NCI-H187 treated with DMSO at 0.1 percent for 48 hours (cell line): ENCODE measurements around the gene GPR26.

Experiments
- DNase-seq: peaks from one replicate; lab custom pipeline; 2025; lab: John Stamatoyannopoulos, UW

Gene GPR26, protein sequence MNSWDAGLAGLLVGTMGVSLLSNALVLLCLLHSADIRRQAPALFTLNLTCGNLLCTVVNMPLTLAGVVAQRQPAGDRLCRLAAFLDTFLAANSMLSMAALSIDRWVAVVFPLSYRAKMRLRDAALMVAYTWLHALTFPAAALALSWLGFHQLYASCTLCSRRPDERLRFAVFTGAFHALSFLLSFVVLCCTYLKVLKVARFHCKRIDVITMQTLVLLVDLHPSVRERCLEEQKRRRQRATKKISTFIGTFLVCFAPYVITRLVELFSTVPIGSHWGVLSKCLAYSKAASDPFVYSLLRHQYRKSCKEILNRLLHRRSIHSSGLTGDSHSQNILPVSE

GRCh38 chr10:123666318-123667236, at the start of gene GPR26:
Gene GPR26, plus strand, starts transcription at chr10:123666355. Its CDS starts 53 bp downstream, at chr10:123666408.
- no peak for DNase-seq

DNA sequence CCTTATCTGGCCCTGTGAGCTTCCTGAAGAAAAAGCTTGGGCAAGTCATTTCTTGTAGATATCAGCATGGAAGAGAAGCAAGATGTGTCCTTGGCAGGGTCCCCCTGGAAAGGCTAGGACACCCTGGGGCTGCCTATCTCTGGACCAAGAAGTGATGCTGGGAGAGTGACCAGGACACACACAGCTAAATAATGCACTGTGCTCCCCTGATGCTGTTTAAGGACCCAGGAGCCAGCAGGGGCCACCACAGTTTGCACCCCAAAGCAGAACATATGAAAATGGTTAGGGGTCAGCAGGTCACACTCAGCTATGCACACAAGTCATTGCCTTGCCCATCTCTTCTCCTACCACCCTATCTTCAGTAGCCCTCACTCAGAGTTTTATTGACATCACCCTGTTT, 47.9 kb upstream of the GPR26 start:
- DNase-seq: no peak

- DNase-seq: no peak
Observed at GRCh38 chr10:123619067-123619855, 46.9 kb upstream of the GPR26 start.

DNA sequence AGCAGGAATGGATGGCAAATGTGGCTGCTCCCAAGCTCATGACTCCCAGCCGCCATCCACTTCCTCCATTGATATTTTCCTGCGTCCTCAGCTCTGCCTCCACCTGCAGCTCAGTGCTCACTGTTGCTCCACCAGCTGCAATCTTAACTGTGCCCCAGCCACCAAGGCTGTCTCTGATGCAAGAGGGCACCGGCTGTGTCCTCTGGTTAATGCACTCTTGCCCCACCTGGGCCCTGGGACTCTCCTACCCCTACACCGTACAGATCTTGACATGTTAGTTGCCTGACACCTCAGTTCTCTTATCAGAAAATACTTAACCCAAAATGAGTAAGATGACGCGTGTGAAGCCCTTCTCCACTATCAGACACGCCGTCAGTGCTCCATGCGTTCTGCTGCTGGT, 45.5 kb upstream of the GPR26 start:
- no peak for DNase-seq

DNA sequence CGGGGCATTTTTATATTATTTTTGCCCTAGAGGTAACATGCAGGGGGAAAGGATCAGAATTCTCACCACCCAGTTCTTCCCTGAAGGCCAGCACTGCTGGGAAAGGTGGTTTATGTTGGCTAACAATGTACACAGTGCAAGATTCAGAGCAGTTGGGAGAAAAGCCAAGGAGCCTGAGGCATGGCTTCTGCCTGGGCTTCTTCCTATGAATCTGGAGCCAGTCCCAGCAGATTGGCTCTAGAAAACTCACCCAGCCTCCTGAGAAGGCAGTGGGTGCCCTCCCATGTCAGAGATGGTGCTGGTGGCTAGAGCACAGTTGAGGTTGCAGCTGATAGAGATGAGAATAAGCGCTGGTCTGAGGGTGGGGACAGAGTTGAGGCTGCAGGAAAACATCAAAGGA, 44.7 kb upstream of the GPR26 start:
- no peak for DNase-seq

- DNase-seq: no peak
Observed at GRCh38 chr10:123621916-123622315, 44.2 kb upstream of the GPR26 start.

- no peak for DNase-seq
Observed at GRCh38 chr10:123622381-123622780, 43.8 kb upstream of the GPR26 start.

GRCh38 chr10:123624086-123624485, 42.1 kb upstream of the GPR26 start:
- no peak for DNase-seq

DNA sequence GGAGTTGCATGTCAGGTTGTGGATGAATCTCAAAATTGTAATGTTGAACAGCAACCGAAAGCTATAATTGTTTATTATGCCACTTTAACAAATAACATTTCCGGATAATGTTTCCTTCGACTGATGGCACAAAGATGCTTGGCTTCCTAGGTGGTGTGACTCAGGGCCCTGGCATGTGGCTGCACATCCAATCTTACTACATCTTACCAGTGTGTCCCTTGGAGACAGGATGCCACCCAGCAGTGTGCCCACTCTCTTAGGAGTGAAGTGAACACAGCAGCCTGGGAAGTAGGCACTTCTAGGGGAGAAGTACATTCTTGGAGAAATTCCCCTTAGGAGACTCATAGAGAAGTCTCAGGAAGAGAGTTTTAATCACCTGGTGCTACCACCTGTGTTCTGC, 33.0 kb upstream of the GPR26 start:
- no peak for DNase-seq

DNA sequence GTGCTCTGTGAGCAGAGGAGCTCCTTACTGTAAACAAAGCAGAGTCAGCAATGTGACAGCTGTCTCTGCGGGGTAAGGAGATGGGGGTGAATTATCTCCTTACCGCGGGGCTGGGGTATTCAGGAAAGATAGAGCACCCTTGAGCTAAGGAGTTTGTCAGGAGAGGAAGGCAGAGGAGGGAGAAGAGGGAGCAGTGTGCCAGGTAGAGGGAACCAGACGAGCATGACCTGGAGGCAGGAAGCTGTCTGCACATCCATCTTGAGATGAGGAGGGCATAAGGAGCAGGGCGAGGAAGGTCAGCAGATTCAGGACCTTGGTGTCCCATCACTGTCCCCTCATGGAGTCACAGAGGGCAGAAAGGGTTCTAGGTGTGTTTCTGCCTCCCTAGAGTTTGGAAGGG, 32.5 kb upstream of the GPR26 start:
- DNase-seq: no peak

DNA sequence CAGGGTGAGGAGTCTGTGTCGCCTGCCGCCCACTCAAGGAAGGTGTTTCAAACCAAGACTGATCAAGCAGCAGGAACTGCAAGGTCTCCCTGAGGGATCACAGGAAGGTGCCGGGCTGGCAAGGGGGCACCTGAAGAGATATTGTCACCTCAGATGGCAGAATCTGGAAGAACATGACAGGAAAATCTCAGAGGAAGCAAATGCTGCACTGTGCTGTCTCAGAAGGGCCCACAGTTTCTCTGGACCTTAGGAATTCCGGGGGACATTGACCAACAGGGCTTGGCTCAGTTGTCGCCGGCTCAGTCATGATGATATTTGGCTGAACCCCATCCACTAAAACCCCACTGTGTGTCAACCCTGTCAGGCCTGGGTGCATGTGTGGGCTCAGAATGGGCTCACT, 31.9 kb upstream of the GPR26 start:
- no peak for DNase-seq

DNA sequence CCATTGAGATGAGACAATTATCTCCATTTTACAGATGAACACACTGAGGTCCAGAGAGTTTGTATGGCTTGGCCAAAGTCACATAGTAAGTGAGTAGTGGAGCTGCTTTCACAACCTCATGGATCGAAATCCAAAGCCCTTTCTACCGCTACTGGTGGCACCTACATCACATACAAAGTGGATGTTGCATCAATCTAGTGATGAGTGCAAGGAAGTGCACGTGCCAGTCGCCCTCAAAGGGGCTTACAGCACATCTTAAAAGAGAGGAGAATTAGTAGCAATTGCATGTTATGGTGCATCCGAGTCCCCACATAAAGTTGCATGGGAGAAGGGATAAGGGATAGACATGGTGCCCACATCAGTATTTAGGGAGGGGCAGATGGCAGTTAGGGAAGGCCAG, 31.0 kb upstream of the GPR26 start:
- no peak for DNase-seq

GRCh38 chr10:123635745-123636144, 30.4 kb upstream of the GPR26 start:
- no peak for DNase-seq

DNA sequence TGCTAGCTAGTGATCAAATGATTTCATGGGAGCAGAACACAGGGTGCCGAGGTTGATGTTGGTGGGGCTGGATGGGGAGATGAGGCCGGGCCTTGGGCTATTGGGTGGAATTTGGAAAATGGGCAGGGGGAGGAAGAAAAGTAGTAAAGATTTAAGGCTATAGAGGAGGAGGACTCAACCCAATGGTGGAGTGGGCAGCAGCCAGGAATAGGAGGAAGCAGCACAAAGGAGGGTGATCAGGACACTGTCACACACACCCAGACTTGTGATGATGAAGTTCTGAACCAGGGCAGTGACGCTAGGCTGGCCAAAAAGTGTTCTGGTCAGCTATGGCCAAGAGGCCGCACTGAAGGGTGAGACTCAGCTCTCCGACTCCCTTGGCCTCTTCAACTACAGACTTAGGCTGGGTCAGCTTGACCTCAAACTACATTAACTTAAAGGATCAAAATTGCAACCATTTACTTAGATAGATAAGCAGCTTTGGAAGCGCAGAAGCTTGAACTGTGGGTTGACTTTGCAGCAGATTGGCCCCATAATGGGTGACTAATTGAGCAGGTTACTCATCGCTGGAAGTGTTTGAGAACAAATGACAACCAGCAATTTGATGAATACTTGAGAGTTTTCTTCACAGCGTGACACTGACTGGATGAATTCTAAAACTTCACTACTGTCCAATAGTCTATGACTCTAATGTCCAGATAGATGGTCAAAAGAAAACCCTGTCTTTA, 29.4 kb upstream of the GPR26 start:
- no peak for DNase-seq

DNA sequence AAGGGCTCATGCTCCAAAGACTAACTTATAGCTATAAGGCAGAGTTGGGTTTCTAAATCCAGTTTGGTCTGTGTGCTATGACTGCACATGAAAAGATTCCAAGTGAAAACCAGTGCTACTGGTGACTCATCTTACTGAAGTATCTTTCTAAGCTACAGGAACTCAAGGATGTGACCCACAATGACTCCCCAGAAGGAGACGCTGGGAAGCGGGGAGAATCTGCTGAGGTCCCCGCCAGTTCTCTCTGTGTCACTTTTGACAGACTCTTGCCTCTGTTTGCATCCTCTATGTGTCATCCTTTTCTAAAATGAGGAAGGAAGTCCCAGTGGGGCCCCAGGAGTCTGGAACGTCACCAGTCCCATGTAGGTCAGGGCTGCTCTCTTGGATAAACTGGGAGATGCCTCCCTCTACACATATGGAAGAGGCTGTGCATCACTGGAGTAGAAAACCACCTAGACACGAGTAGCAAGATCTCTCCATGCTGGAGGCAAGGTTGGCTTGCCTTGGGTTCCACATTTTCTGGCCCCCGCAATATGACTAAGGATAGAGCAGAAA, 28.8 kb upstream of the GPR26 start:
- no peak for DNase-seq

DNA sequence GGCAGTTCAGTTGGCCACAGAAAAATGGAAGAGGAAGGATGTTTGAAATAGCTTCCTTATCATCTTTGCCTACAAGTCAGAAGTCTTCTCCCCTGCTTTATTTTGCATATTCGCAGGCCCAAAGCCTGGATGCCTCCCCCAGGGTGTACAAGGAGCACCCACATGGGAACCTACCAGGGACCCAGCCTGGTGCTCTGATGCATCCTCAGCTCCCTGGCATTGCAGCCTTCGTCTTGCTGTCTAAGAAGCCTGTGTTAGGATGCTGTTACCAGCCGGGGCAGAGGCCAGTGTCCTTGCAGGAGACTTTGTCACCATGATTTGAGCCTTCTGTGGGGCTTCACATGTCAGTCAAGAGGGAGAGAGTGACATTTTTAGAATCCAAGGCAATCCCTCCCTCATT, 27.0 kb upstream of the GPR26 start:
- DNase-seq: no peak

GRCh38 chr10:123640016-123640535, 26.1 kb upstream of the GPR26 start:
- no peak for DNase-seq

GRCh38 chr10:123642293-123642692, 23.9 kb upstream of the GPR26 start:
- DNase-seq: no peak

DNA sequence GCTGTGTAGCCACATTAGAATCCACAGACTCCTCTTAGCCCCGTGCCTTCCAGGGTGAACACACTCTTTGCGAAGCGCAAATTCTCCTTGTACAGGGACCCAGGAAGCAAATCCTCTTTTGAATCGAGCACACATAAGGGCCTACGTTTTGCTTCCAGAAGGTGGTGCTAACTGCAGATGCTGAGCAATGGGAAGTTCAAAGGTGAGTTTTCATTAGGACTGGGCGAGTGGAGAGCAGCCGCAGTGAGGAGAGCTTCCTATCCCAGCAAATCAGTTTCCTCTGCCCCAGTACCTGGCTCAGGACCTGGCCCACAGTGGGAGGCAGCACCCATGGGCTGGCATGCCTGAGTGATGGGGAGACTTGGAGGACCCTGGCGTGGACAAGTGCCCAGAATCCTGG, 23.5 kb upstream of the GPR26 start:
- no peak for DNase-seq

DNA sequence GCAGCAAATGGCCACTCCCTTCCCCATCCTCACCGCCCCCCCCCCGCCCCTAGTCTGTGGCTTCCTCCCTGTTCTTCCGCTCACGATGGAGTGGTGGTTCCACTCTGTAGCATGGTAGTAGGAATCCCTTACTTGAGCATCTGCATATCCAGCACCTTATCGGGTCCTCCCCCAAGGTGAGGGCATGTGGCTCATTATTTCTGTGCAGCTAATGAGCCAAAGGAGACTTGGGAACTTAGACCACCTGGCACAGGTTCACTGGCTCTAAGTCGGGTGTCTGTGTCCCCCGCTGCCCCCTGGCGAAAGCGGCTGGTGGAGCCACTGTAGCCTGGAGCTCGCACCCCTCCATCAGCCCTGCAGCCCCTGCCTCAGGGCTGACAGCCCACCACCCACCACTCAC, 22.8 kb upstream of the GPR26 start:
- DNase-seq: no peak

DNA sequence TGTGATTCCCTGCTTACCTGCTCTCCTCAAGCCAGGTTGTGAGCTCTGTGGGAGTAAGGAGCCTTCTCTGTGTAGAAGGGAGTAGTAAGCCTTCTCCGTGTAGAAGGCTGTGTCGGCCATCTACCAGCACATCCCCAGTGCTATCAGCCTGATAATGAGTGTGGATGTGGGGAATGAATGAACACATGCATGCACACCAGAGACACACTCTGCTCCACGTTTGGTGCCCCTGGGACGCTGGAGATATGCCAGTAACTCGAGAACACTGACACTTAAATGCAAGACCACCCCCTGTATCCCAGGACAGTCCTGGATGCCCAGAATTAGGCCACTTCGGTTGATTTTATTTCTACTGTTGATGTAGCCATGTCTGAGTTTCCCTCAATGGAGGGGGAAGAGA, 21.1 kb upstream of the GPR26 start:
- no peak for DNase-seq
